Aorta (tissue), 5 donors: Measurements from ENCODE around the gene CD248. TPM values are rescaled to one million over a fixed set of nuclear protein-coding genes. Genes with fewer than 3 reads are reported as not detected.
"Not testable (repeated sequence)": the region's sequence is repeated elsewhere in the genome, so short reads cannot be mapped to it uniquely, and the experiment has no call there.

Source experiments
- ATAC-seq: fragments of 200-7000 bp; cut with Tn5 transposase; one replicate; pipeline ENCODE4 v1.9.1; 2022; ENCODE audit warnings: moderate library complexity; ENCODE audit not compliant: low FRiP score
- DNase-seq, 2 donors: peaks; one replicate each; pipeline ENCODE4 v3.0.0-alpha.2; 2020
- H3K27ac ChIP-seq, 2 donors: one replicate each; pipeline ENCODE4 v1.5.1; 2013; ENCODE audit warnings: low read length in 2 of 2, mild to moderate bottlenecking in 2 of 2, moderate library complexity in 2 of 2, control low read depth in 1 of 2, inconsistent platforms in 1 of 2, low read depth in 1 of 2
- H3K27me3 ChIP-seq, 2 donors: one replicate each; pipeline ENCODE4 v1.6.1; 2013; ENCODE audit warnings: control low read depth in 1 of 2, low read length in 1 of 2, mild to moderate bottlenecking in 1 of 2, moderate library complexity in 1 of 2; ENCODE audit not compliant: insufficient read depth in 2 of 2, control insufficient read depth in 1 of 2
- H3K36me3 ChIP-seq, 2 donors: one replicate each; pipeline ENCODE4 v1.6.1; 2013; ENCODE audit warnings: control low read depth in 1 of 2, low read length in 1 of 2, mild to moderate bottlenecking in 1 of 2; ENCODE audit not compliant: insufficient read depth in 2 of 2, control insufficient read depth in 1 of 2
- H3K4me1 ChIP-seq, 2 donors: one replicate each; pipeline ENCODE4 v1.6.1; 2013; ENCODE audit warnings: low read length in 2 of 2, control low read depth in 1 of 2, mild to moderate bottlenecking in 1 of 2, moderate library complexity in 1 of 2; ENCODE audit not compliant: insufficient read depth in 2 of 2, control insufficient read depth in 1 of 2
- H3K4me3 ChIP-seq, 2 donors: one replicate each; pipeline ENCODE4 v1.5.1; 2013; ENCODE audit warnings: low read length in 2 of 2, control low read depth in 1 of 2, mild to moderate bottlenecking in 1 of 2
- H3K9me3 ChIP-seq: one replicate; pipeline ENCODE4 v1.6.1; 2013; ENCODE audit warnings: mild to moderate bottlenecking, low read length; ENCODE audit not compliant: control insufficient read depth
- WGBS, 2 donors: extraction: QIAGEN DNeasy Blood & Tissue Kit; methylation state at CpG; one replicate each; pipeline ENCODE4 v1.1.7; 2013; 5-methylcytosine and 5-hydroxymethylcytosine counted together
- intact Hi-C, 2 donors: fragments of 100-400 bp; cut with DNase I; formaldehyde crosslinking; loops; one replicate each; pipeline versions ENCODE4 v1.14.2 to v1.15.0; 2022
- polyA plus RNA-seq, 2 donors: library from polyadenylated mRNA; stranded (reverse); fragments of 200-250 nt; gene quantifications; one replicate each; pipeline ENCODE4 v1.2.3, GENCODE V29; 2013
- total RNA-seq, 2 donors: library from RNA; stranded (reverse); fragmentation: NEBNext Ultra II Directional; extraction: Animal tissue kit (Norgen Biotek cat#: 25700); gene quantifications; one replicate each; pipeline ENCODE4 v1.2.1, GENCODE V29; 2021
- donor health status: healthy with polysubstance abuse.
- donor health status: Bipolar disorder and iron deficiency.
- donor health status: DM: no; HTN: no; CAD: no.
- donor health status: DM: no; HTN: no; CAD: no.
- donor health status: DM: yes; HTN: yes; CAD: no.

The CD248 gene
- total and polyA plus RNA-seq, 4 donors, result 3.1 to 118 (median 22.9) TPM

DNA sequence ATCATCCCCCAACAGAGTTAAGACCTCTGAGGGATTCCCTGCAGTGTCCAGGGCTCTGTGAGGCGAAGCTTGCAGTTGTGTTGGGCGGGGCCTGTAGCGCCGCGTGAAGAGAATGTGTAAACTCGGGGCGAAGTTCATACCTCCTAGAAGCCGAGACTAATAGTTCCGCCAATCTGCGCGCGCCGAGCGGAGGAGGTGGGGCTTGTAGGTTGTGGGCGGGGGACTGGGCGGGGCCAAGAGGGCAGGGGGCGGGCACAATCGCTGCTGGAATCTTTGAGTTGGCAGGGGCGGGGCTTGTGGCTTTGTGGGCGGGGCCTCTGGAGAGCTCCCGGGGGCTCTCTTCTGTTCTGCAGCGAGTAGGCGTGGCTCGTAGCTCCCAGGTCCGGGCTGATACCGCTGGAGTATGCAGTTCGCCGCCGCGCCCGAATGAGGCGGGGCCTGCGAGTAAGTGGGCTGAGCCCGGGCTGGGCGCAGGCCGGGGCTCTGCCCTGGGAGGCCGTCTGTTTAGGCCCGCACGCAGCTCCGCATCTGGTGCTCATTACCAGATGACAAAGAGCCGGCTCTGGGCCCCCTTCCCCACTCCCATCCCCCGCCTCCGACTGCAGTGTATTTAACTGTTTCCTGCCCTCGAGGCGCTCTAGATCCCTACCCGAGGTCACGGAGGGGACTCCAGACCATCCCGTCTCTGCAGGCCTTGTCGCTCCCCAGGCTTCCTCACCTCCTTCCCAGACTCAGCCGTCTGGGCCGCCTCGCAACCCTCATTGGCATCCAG is 4.1 kb downstream of the CD248 start:
- no peaks in the 10 kb centered on the region for H3K9me3 ChIP-seq
- H3K27me3 ChIP-seq, result no peaks in the 10 kb centered on the region
- H3K4me3 ChIP-seq, result peak overlapping the region in 1 of 2 donors; percentile 62
- ATAC-seq, result peak; percentile 94
- no peaks in the 10 kb centered on the region for H3K4me1 ChIP-seq
- peak; percentile 99 for DNase-seq
- intact Hi-C loops, result no loop called here
- 4% methylated on average over 49 to 52 of the region's 52 CpGs for WGBS, 2 donors
- peak overlapping the region in 1 of 2 donors; percentile 72 for H3K27ac ChIP-seq
- no peaks in the 10 kb centered on the region for H3K36me3 ChIP-seq

GRCh38 chr11:66311965-66312548 is 4.8 kb downstream of the CD248 start:
- 0% methylated on average over 37 to 44 of the region's 44 CpGs for WGBS, 2 donors
- Histone ChIP-seq H3K9me3 (no peaks in the 10 kb centered on the region), H3K27me3 (no peaks in the 10 kb centered on the region), H3K27ac (peak overlapping the region in 1 of 2 donors; percentile 62), H3K4me3 (peak overlapping the region in 1 of 2 donors; percentile 62), H3K36me3 (no peaks in the 10 kb centered on the region), H3K4me1 (no peaks in the 10 kb centered on the region)
- DNase-seq (peak; percentile 95 to 96), ATAC-seq (peak; percentile 89)
- intact Hi-C loops, result loop anchor here in 1 of 2 donors (1.0 kb wide), 1 partner anchor 16 kb away; no protein-coding TSS in a partner anchor

GRCh38 chr11:66311470-66311964 is 5.3 kb downstream of the CD248 start:
- H3K4me1 ChIP-seq, result no peaks in the 10 kb centered on the region
- intact Hi-C loops, result loop anchor here in 1 of 2 donors (1.0 kb wide), 1 partner anchor 17 kb away; no protein-coding TSS in a partner anchor
- H3K27me3 ChIP-seq, result no peaks in the 10 kb centered on the region
- H3K4me3 ChIP-seq, result no peak overlapping the region
- no peaks in the 10 kb centered on the region for H3K36me3 ChIP-seq
- no peak overlapping the region for H3K27ac ChIP-seq
- 26 to 28% methylated on average over 26 of the region's 26 CpGs for WGBS, 2 donors
- ATAC-seq, result no peak
- no peak for DNase-seq
- H3K9me3 ChIP-seq, result no peaks in the 10 kb centered on the region

DNA sequence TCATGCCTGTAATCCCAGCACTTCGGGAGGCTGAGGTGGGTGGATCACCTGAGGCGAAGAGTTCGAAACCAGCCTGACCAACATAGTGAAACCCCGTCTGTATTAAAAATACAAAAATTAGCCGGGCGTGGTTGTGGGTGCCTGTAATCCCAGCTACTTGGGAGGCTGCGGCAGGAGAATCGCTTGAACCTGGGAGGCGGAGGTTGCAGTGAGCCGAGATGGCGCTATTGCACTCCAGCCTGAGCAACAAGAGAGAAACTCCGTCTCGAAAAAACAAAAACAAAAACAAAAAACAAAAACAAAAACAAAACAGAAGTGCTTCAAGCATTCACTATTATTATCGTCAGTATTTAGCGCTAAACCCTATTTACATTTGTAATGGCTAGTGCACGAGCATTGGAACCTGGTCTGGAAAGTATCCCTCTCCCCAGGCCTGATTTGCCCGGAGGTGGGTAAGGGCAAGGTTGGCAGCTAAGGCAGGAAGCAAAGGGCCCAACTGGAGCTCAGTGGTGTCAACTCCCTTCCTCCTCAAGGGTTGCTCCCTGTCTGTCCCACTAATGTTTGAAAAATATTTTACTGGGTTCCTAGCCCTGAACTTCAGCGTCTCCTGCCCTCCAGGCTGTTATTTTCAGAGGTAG is 5.9 kb downstream of the CD248 start:
- not testable (repeated sequence) for H3K4me1 ChIP-seq, H3K27ac ChIP-seq, H3K36me3 ChIP-seq, ATAC-seq, H3K27me3 ChIP-seq, H3K4me3 ChIP-seq, DNase-seq, H3K9me3 ChIP-seq
- 74 to 78% methylated on average over 18 of the region's 18 CpGs for WGBS, 2 donors
- intact Hi-C loops, result loop anchor here in 1 of 2 donors (1.0 kb wide), 1 partner anchor 17 kb away; no protein-coding TSS in a partner anchor

- DNase-seq, result no peak
- Histone ChIP-seq H3K4me3 (no peak overlapping the region), H3K36me3 (no peaks in the 10 kb centered on the region), H3K9me3 (no peaks in the 10 kb centered on the region), H3K4me1 (no peaks in the 10 kb centered on the region), H3K27me3 (no peaks in the 10 kb centered on the region), H3K27ac (no peak overlapping the region)
- intact Hi-C loops, result no loop called here
- no peak for ATAC-seq
- 76% methylated on average over 8 of the region's 8 CpGs for WGBS, 2 donors
Observed at GRCh38 chr11:66310324-66310723, 6.5 kb downstream of the CD248 start.

GRCh38 chr11:66309475-66309874 is 7.4 kb downstream of the CD248 start:
- Histone ChIP-seq H3K4me3 (no peak overlapping the region), H3K4me1 (no peaks in the 10 kb centered on the region), H3K27ac (no peak overlapping the region), H3K36me3 (no peaks in the 10 kb centered on the region), H3K27me3 (no peaks in the 10 kb centered on the region), H3K9me3 (no peaks in the 10 kb centered on the region)
- no peak for DNase-seq
- intact Hi-C loops, result no loop called here
- 44 to 48% methylated on average over 3 of the region's 3 CpGs for WGBS, 2 donors
- no peak for ATAC-seq

- ATAC-seq, result no peak
- no peak overlapping the region for H3K4me3 ChIP-seq
- no peaks in the 10 kb centered on the region for H3K36me3 ChIP-seq
- no peaks in the 10 kb centered on the region for H3K9me3 ChIP-seq
- no peaks in the 10 kb centered on the region for H3K27me3 ChIP-seq
- DNase-seq, result no peak
- intact Hi-C loops, result no loop called here
- H3K4me1 ChIP-seq, result no peaks in the 10 kb centered on the region
- 86 to 87% methylated on average over 12 of the region's 12 CpGs for WGBS, 2 donors
- no peak overlapping the region for H3K27ac ChIP-seq
Observed at GRCh38 chr11:66302656-66303055, 14.2 kb downstream of the CD248 start.

- intact Hi-C loops, result no loop called here
- WGBS, 2 donors, result 84% methylated on average over 3 of the region's 3 CpGs
- H3K4me1 ChIP-seq, result no peaks in the 10 kb centered on the region
- no peaks in the 10 kb centered on the region for H3K9me3 ChIP-seq
- no peaks in the 10 kb centered on the region for H3K27me3 ChIP-seq
- H3K4me3 ChIP-seq, result no peak overlapping the region
- ATAC-seq (no peak), DNase-seq (no peak)
- no peaks in the 10 kb centered on the region for H3K36me3 ChIP-seq
- H3K27ac ChIP-seq, result no peak overlapping the region
Observed at GRCh38 chr11:66299186-66299585, 17.7 kb downstream of the CD248 start.
